ENCODE measurements around the gene FCN3. TPM values are rescaled to one million over a fixed set of nuclear protein-coding genes. Genes with fewer than 3 reads are reported as not detected.

The FCN3 gene
- total RNA-seq, 4 donors from 2014 or later = 13.2 to 35.7 (median 19.3) TPM

- no peaks in the 10 kb centered on the region for H3K27me3 ChIP-seq
- TF ChIP-seq POLR2A (IDR thresholded peaks at IDR 0.05) (no peak), CTCF (IDR thresholded peaks at IDR 0.05 in 4 of 5, conservative IDR thresholded peaks at IDR 0.05 in 1 of 5) (no peak)
- intact Hi-C loops (cut with DNase I; ENCODE audit: low total_unique reads) = no loop called here
Measured at GRCh38 chr1:27358928-27359313, 15.7 kb downstream of the FCN3 start.

GRCh38 chr1:27358038-27358927 lies 16.3 kb downstream of the FCN3 start:
- H3K4me1 ChIP-seq = no peaks in the 10 kb centered on the region
- no peaks in the 10 kb centered on the region for H3K27me3 ChIP-seq
- intact Hi-C loops (cut with DNase I; ENCODE audit: low total_unique reads) (no loop called here), in situ Hi-C loops (cut with MboI; ENCODE audit: low sequenced_read_pairs in 4 of 4) (loop anchor here in 2 of 4 donors (5.0 kb wide), 1 partner anchor 34 kb away; the partner anchor contains the start of gene GPR3 (in 2 of the 2))
- ATAC-seq = no peak
- H3K36me3 ChIP-seq = peaks cover 0 to 65% of the 10 kb centered on the region in 2 donors
- DNase-seq = no peak
- H3K4me3 ChIP-seq = no peak overlapping the region
- TF ChIP-seq CTCF (IDR thresholded peaks at IDR 0.05 in 4 of 5, conservative IDR thresholded peaks at IDR 0.05 in 1 of 5) = no peak
- TF ChIP-seq POLR2A (IDR thresholded peaks at IDR 0.05) = no peak
- H3K27ac ChIP-seq = no peak overlapping the region
- H3K9me3 ChIP-seq = no peaks in the 10 kb centered on the region

More at GRCh38 chr1:27358928-27359313, 15.7 kb downstream of the FCN3 start:
- no peak for ATAC-seq
- no peak overlapping the region for H3K27ac ChIP-seq
- DNase-seq = no peak
- peaks cover 0 to 60% of the 10 kb centered on the region in 2 donors for H3K36me3 ChIP-seq
- H3K4me1 ChIP-seq = no peaks in the 10 kb centered on the region
- in situ Hi-C loops (cut with MboI; ENCODE audit: low sequenced_read_pairs in 4 of 4) = loop anchor here in 2 of 4 donors (5.0 kb wide), 1 partner anchor 33 kb away; the partner anchor contains the start of gene GPR3 (in 2 of the 2)
- no peaks in the 10 kb centered on the region for H3K9me3 ChIP-seq
- no peak overlapping the region for H3K4me3 ChIP-seq

GRCh38 chr1:27357281-27358037 lies 17.2 kb downstream of the FCN3 start:
- H3K9me3 ChIP-seq = no peaks in the 10 kb centered on the region
- intact Hi-C loops (cut with DNase I; ENCODE audit: low total_unique reads) = loop anchor here (1.0 kb wide), 2 partner anchors 31 to 38 kb away; no protein-coding TSS in a partner anchor
- TF ChIP-seq POLR2A (IDR thresholded peaks at IDR 0.05) (no peak), CTCF (IDR thresholded peaks at IDR 0.05 in 4 of 5, conservative IDR thresholded peaks at IDR 0.05 in 1 of 5) (peak; percentile 94 to 98 (median 98))
- ATAC-seq (peak; percentile 73 to 94), DNase-seq (peak; percentile 54 to 73)
- H3K4me1 ChIP-seq = no peaks in the 10 kb centered on the region
- H3K4me3 ChIP-seq = no peak overlapping the region
- no peak overlapping the region for H3K27ac ChIP-seq
- in situ Hi-C loops (cut with MboI; ENCODE audit: low sequenced_read_pairs in 4 of 4) = loop anchor here in 2 of 4 donors (5.0 kb wide), 1 partner anchor 35 kb away; the partner anchor contains the start of gene GPR3 (in 2 of the 2)
- no peaks in the 10 kb centered on the region for H3K27me3 ChIP-seq
- peaks cover 0 to 58% of the 10 kb centered on the region in 2 donors for H3K36me3 ChIP-seq

GRCh38 chr1:27356619-27357280 lies 17.9 kb downstream of the FCN3 start:
- H3K9me3 ChIP-seq = no peaks in the 10 kb centered on the region
- no peaks in the 10 kb centered on the region for H3K4me1 ChIP-seq
- DNase-seq = no peak
- H3K36me3 ChIP-seq = peaks cover 0 to 51% of the 10 kb centered on the region in 2 donors
- in situ Hi-C loops (cut with MboI; ENCODE audit: low sequenced_read_pairs in 4 of 4) (loop anchor here in 2 of 4 donors (5.0 kb wide), 1 partner anchor 36 kb away; the partner anchor contains the start of gene GPR3 (in 2 of the 2)), intact Hi-C loops (cut with DNase I; ENCODE audit: low total_unique reads) (loop anchor here (1.0 kb wide), 2 partner anchors 32 to 39 kb away; no protein-coding TSS in a partner anchor)
- H3K27me3 ChIP-seq = no peaks in the 10 kb centered on the region
- no peak for ATAC-seq
- no peak for TF ChIP-seq CTCF (IDR thresholded peaks at IDR 0.05 in 4 of 5, conservative IDR thresholded peaks at IDR 0.05 in 1 of 5)
- TF ChIP-seq POLR2A (IDR thresholded peaks at IDR 0.05) = no peak
- H3K27ac ChIP-seq = no peak overlapping the region
- no peak overlapping the region for H3K4me3 ChIP-seq

Measured in gastrocnemius medialis (tissue), 4 donors.